GM12878 (cell line): ENCODE measurements around the gene AOAH.

Source experiments
- ASH2L ChIP-seq: fragments of 300-600, 200-600 bp; sonication (generic); IDR thresholded peaks from 2 replicates; pipeline ENCODE4 v1.6.1; 2017; ENCODE audit warnings: low read depth, mild to moderate bottlenecking, borderline replicate concordance
- ATF2 ChIP-seq: IDR thresholded peaks from 2 replicates; pipeline ENCODE4 v1.6.1; 2012; ENCODE audit warnings: low read length, inconsistent platforms
- CHD1 ChIP-seq: IDR thresholded peaks from 2 replicates; pipeline ENCODE4 v1.6.1; 2012; ENCODE audit warnings: low read depth, low read length, improper control_type of control experiment
- CTCF ChIP-seq, 3 experiments: IDR thresholded peaks in 2 of 3; conservative IDR thresholded peaks in 1 of 3; 2 replicates each; pipeline ENCODE4 v1.5.1; 2011; ENCODE audit warnings: low read depth in 3 of 3, low read length in 3 of 3, mild to moderate bottlenecking in 3 of 3, control low read depth in 2 of 3, moderate library complexity in 2 of 3, inconsistent platforms in 1 of 3, mixed read lengths in 1 of 3; ENCODE audit not compliant: control insufficient read depth in 2 of 3, insufficient read depth in 1 of 3; ENCODE audit errors: extremely low read depth in 1 of 3
- HCFC1 ChIP-seq: fragments of 150-350 bp; IDR thresholded peaks from 2 replicates; pipeline ENCODE4 v1.6.1; 2014; ENCODE audit warnings: low read length
- JUND ChIP-seq: IDR thresholded peaks from 2 replicates; pipeline ENCODE4 v1.6.1; 2012; ENCODE audit warnings: low read depth, mild to moderate bottlenecking, low read length, improper control_type of control experiment, moderate library complexity
- NKRF ChIP-seq: fragments of 450-650 bp; conservative IDR thresholded peaks from 2 replicates; pipeline ENCODE4 v1.6.1; 2017; ENCODE audit warnings: mild to moderate bottlenecking, moderate library complexity
- RFX5 ChIP-seq: IDR thresholded peaks from 2 replicates; pipeline ENCODE4 v1.6.1; 2011; ENCODE audit warnings: low read depth, low read length, improper control_type of control experiment
- TCF3 ChIP-seq: IDR thresholded peaks from 2 replicates; pipeline ENCODE4 v1.6.1; 2012; ENCODE audit warnings: low read depth, mild to moderate bottlenecking, low read length, borderline replicate concordance; ENCODE audit not compliant: insufficient read depth

- no peak for TF ChIP-seq JUND
- no peak for TF ChIP-seq CHD1
- no peak for TF ChIP-seq CTCF (IDR thresholded peaks at IDR 0.05 in 2 of 3, conservative IDR thresholded peaks at IDR 0.05 in 1 of 3; ENCODE audit: control insufficient read depth in 2 of 3, extremely low read depth in 1 of 3, insufficient read depth in 1 of 3, low read depth in 3 of 3, low read length in 3 of 3)
- no peak for TF ChIP-seq TCF3
- TF ChIP-seq NKRF = no peak
- TF ChIP-seq RFX5 = no peak
- TF ChIP-seq ATF2 = no peak
- TF ChIP-seq ASH2L = no peak
- no peak for TF ChIP-seq HCFC1
Observed at GRCh38 chr7:36747280-36748016, 23.2 kb upstream of the AOAH start.
